HG03442 (cell line): ENCODE measurements around the gene HOXA6.

Experiments used
- ATAC-seq: cut with Tn5 transposase; IDR thresholded peaks from one replicate; pipeline ENCODE4 v1.9.1; 2021; ENCODE audit warnings: mild to moderate bottlenecking, moderate library complexity; ENCODE audit not compliant: unreplicated experiment

HOXA6 gene

DNA sequence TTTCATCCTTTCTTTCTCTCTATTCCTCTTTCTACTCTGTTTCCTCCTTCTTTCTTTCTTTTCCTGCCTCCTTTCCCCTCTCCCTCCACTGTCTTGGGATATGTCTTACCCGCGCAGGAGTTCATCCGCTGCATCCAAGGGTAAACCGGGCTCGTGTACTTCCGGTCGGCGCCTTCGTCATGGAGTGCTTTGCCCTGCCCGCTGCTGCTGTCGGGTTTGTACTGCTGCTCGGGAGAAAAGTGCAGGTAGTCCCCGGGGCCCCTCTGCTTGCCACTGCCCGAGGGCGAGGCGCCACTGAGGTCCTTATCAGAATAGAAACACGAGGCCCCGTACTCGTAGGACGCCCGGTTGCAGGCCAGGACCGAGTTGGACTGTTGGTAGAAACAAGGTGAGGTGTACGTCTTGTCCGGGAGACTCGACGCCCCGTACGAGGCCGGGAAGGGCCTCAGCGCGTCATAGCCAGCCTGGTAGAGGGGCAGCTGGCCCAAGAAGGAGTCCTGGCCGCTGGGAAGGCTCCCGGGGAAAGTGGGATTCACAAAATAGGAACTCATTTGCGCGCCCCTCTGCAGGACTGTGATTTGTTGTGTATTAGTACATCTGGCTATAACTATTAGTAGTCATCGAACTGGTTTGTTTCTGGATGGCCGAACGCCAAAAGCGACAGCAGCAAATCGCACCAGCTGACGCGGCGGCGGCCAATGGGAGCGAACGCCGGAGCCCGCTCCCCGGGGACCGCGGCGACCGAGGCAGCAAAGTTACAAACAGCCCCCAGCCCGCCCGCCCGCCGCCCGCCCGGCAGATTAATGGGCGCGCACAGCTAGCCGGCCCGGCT is at the start of gene HOXA6:
Gene HOXA6, minus strand, starts transcription at position 576 of the 832 bp plus-strand sequence. Its CDS starts 25 bp downstream, at position 551.
- no peak for ATAC-seq

DNA sequence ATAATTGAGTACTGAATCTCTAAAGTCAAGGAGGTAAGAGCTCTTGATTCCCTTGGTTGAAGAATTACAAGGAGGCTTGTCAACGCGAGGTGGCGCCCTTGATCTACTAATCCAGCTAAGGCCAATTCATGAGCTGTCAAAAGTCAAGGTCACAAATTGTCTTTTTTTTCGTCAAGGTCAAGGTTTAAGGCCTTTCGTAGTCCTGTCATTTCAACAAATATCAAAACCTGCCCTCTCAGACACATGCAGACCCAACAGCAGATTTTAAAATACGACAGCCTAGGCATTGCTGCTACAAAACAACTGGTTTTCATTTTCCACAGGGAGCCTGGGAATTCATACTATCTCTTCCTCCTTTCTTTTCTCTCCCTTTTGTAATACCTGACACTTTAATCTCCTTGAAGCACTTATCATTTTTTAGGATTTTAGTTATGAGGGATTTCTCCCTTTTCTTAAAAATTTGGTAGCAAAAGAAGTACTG is 48.8 kb upstream of the HOXA6 start:
- no peak for ATAC-seq

DNA sequence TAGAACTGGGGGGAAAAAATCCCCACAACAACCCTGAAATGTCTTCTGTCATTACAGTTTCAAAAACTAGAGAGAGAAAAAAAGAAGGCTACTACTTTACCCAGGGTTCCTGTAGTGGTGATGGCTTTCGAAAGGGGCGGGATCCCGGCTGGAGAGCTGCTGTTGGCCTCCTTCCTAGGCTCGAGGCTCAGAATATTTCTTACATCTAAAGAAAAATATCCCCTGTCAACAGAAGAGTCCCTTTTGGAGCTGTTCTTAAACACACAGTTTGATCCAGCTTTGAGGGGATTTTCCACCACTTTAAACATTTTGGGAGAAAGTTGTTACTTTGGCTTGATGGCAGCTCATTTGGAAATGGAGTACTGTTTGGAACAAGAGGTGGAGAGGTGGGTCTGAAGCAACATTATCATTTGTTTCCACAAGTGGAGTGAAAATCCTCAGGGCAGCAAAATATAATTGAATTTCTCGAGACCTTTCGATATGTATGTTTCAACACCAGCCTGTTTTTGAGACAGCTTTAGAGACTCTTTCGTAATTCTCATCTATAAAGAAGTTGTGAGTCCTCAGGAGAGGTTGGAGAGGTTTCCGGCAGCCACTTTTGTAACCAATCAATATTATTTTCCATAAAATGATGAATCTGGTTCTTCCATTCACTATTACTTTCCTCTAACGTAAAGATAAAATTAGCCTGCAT is 47.3 kb upstream of the HOXA6 start:
- ATAC-seq: no peak

DNA sequence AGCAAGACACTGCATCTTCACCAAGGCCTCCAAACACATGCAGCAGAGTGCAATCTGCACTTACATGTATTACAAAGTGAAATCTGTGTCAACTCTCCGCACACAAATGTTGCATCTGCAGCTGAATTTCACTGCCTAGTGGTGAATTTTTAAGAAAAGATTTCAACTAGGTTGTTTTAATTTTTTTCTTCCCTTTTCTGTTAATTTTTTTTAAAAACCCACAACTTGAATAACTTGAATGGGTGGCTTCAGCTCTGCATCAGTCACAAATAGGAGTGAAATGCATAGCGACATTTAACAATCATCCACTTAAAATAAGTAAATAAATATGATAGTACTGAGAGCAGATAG is 46.4 kb upstream of the HOXA6 start:
- no peak for ATAC-seq

GRCh38 chr7:27193335-27194001 is 45.9 kb upstream of the HOXA6 start:
- ATAC-seq: no peak

GRCh38 chr7:27192546-27193334 is 45.2 kb upstream of the HOXA6 start:
- ATAC-seq: no peak

DNA sequence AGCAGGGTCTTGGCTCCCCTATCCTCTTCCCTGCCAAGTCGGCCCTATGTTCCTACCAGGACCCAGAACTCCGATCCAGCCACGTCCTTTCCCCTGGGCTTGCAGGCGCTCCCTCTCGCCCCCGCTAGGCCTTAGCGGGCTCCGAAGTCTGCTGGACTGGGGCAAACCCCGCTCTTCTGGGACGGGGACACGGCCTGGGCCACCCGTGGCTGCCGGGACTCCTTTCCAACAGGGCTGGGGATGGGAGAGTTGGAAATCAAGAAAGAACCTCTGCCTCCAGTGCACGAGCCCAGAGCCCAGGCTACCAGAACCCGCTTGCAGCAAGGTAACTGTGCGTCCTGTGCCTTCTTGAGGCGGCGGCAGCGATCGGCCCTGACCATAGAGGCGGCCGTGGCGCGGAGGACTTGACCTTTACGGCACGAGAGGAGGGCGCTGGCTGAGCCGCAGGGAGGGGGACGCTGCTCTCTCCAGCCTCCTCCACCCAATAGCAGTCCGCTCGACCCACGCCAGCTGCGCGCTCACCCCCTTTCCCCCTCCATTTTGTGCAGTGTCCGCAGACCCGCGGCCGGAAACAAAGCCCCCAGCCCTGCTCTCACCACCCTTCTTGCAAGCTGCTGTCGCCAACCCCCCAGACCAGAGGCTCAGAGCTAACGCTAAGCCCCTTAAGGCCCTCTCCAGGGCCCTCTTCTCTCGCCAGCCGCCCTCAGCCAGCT is 44.4 kb upstream of the HOXA6 start:
- no peak for ATAC-seq

DNA sequence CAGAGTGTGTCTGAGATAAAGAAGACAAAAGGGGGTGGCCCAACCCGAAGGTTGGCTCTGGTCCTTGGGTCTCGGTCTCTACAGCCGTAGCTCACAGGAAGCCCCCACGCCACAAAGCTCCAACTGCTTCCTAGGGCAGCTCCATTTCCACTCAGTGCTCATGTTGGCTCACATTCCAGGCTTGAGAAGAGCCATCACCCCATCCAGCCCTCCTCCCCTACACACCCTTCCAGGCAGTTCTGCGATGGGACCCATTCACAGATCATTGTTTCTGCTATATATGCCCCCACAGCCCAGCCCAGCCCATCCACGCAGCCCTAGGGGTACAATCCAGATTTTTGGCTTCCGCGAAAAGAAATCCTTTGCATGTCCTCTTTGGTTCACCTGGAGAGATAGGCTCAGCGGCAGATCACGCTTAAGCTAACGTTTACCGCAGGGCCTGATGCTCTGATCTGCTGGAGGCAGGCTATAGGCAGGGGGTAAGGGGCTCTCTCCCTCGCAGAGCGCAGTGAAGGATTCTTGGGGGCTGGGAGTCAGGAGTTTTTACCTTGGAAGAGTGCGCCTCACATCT is 43.7 kb upstream of the HOXA6 start:
- ATAC-seq: no peak

DNA sequence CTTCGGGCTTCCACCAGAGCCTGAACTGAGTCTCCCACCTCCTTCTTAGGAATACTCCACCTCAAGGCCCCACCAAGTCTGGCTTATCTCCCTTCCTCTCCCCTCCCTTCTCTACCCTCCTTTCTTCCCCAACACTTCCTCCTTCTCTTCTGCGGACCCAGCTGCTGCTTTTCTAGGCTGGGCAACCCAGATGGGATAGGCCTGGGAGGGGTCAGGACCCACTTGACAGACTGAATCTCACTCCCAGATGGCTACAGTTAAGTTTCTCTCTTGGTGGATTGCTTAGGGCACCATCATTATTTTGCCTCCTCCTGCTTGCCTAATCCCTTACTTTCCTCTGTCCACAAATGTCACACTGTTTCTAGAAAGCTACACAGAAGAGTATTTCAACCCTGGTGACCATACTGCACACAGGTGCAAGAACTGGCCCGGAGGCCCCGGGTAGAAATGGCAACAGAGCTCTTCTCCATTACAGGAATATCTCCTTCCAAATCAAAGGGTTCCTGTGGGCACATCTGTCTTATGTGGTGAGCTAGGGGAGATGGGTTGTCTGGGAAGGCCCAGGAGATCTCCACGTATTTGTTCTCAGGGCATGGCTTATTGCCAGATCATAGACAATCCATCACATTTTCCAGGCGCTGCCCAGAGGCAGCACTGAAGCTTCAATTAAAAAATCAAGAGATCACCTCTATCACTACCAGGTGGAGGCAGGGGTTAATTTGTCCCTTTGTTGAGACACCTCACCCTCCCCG is 42.6 kb upstream of the HOXA6 start:
- ATAC-seq: no peak

DNA sequence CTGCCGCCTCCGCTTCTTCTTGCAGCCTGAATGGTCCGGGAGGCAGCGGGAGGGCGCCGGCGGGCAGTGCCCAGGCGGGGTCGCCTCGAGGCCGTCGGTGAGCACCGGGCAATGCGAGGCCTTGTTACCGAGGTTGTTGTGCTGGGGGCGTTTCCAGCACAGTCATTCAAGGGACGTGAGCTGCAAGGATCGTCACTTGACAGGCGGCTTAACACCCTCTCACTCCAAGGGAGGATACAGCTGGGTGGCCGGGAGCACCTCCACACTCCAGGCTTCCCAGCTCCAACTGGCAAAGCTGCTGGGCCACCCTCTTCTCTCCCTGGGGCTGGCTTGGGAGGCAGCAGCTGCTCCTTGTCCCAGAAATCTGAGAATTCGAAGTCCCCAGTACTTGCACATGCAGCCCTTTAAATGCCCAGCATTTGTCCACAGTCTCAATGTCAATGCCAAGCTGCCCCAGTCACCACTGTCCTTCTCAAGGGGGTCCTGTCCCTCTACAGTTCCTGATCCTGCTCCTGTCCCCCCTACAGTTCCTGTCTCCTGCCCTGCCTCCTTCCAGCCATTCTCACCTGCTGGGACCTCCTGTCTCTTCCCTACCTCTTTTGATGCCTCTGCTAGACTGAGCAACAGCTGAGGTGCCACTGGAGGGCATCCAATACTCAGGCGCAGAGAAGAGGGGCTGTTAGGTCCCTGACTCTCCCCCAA is 41.9 kb upstream of the HOXA6 start:
- ATAC-seq: no peak

DNA sequence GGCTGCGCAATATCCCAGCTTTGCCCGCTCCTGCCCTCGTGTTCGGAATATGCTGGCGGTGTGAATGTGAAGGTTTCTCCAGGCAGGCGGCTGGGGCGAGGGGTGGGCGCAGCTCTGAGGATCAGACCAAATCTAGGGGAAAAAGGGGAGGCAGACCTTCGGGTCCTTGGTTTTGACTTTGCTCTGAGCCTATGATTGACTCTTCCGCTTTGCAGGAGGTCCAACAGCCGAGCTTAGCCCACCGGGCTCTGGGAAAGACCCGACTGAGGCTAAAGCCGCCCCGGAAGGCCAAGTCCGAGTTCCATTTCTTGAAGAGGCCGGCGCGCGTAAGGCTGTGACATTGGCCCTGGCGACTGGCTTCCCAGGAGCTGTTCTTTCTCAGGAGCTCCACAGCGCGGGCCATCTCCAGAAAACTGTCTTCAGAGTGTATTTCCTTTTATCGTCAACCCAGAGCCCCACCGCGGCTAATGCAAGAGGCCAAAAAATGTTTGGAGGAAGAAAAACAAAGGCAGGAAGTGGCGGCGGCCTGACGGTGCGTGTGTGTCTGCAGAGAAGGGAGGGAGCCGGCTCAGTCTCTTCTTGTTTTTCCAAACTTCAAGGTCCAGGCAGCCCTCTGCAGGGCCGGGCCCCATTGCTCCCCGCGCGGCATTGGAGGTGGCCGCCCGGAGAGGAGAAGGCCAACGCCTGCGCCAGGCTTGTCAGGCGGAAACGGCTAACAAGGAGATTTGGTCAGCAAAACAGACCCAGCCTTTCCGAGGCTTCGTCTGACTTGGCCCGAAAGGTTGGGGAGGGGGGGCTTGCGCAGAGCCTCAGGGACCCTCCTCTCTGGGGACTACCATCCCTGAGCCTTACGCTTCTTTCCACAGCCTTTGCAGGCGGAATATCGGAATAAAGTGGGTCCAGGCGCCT is 41.1 kb upstream of the HOXA6 start:
- no peak for ATAC-seq

GRCh38 chr7:27187475-27188385 is 40.2 kb upstream of the HOXA6 start:
- no peak for ATAC-seq

DNA sequence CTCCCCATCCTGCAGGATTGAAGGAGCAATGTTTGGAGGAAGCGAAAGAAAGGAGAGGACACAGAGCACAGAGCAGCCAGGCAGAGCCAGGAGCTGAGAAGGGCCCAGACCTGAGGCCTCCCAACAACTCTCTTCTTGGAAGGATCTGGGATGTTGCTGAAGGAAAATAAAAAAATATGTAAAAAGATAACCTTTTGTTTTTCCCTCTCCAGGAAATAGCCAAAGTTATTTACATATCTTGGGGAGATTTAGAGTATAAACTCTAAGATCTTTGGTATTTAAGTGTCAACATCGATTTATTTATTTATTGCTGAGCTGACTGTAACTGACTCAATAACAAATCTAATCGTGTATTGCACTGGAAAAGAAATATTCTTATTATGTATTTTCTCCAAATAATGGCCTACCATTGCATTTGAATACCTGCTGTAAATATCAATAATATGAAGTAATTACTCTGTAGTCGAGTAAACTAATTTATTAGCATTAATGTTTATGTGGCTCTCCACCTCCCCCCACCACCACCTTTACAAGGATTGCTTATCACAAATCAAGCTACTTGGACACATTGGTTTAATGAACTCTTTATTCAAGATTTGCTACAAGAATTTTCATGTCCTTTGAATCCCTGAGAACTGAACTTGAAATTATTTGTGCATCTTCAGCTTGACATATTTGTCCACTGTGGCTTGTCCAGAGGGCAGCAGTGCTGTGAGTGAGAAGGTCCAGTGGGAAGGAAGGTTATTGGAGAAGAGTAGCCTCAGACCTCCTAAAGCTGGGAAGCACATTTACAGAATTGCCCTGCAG is 39.3 kb upstream of the HOXA6 start:
- ATAC-seq: no peak

GRCh38 chr7:27185854-27186667 is 38.5 kb upstream of the HOXA6 start:
- no peak for ATAC-seq
